GM08714 (cell line): ENCODE data around the gene PNPT1.
"Not testable (repeated sequence)": the region's sequence is repeated elsewhere in the genome, so short reads cannot be mapped to it uniquely, and the experiment has no call there.

ENCODE experiments used
- H3K4me3 ChIP-seq: fragments of 200-500 bp; sonication (Bioruptor generic); 2 replicates; pipeline ENCODE4 v1.5.1; 2014; ENCODE audit warnings: mild to moderate bottlenecking, low read length, inconsistent platforms
- ZNF274 ChIP-seq: IDR thresholded peaks from 2 replicates; pipeline ENCODE4 v1.6.1; 2012; ENCODE audit warnings: mild to moderate bottlenecking, low read depth, low read length

The PNPT1 gene

DNA sequence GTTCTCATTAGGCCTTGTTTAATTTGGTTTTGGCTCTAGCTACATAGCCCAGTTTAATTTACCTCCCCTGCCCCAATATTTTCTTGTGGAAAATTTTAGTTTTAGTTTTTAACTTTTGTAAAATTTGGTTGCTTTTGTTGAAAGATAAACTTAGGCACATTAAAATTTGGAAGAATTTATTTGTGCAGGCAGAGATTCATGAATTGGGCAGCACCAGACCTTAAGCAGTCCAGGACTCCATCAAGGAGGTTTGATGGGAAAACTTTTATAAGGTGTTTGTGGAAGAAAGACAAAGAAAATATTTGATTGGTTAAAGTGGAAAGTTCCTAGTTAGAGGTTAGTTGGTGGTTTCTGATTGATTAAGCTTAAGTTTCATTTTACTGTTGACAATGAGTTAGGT lies 16.4 kb upstream of the PNPT1 start:
- no peak for TF ChIP-seq ZNF274
- H3K4me3 ChIP-seq, result no peak overlapping the region

DNA sequence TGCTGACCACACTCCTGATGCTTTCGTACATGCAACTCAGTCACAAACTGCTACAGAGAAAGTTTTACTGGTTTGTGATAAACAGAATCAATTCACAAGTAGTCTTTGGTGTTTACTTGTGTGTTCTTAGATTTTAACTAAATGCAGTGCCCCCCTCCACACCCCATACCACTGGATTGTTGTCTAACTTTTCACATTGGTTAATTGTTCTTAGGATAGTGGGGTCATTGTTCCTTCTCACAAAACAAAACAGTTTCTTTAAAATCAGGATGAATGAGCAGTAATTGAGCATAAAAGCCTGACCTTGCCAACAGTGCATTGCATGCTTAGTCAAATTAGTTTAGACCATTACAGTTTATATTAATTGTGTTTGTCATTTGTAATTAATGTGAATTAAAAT lies 14.1 kb upstream of the PNPT1 start:
- H3K4me3 ChIP-seq, result no peak overlapping the region
- TF ChIP-seq ZNF274, result no peak

- H3K4me3 ChIP-seq, result not testable (repeated sequence)
Observed at GRCh38 chr2:55706258-55706657, 12.6 kb upstream of the PNPT1 start.

GRCh38 chr2:55705027-55705653 lies 11.5 kb upstream of the PNPT1 start:
- TF ChIP-seq ZNF274, result no peak
- H3K4me3 ChIP-seq, result no peak overlapping the region

- H3K4me3 ChIP-seq, result no peak overlapping the region
- TF ChIP-seq ZNF274, result no peak
Observed at GRCh38 chr2:55703350-55703749, 9.7 kb upstream of the PNPT1 start.

GRCh38 chr2:55692740-55693139 lies 904 bp downstream of the PNPT1 start:
- peak overlapping the region; percentile 86 for H3K4me3 ChIP-seq

DNA sequence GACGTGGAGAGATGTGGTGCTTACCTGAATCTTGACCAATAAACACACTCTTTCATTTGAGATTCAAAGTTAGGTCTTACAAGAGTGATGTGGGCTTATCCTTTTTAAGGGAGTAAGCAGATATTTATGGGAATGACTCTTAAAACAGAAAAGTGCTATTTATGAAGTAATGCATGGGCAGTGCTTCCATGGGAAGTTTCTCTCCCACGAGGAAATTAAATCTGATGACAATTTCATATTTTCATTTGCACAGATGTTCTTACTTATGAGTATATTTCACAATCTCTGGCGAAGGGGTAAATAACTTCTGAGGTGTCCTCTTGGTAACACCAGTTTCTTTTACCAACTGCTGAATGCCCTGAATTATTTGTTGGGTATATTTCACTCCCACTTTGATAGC lies 21.0 kb downstream of the PNPT1 start:
- H3K4me3 ChIP-seq, result no peak overlapping the region
- no peak for TF ChIP-seq ZNF274

DNA sequence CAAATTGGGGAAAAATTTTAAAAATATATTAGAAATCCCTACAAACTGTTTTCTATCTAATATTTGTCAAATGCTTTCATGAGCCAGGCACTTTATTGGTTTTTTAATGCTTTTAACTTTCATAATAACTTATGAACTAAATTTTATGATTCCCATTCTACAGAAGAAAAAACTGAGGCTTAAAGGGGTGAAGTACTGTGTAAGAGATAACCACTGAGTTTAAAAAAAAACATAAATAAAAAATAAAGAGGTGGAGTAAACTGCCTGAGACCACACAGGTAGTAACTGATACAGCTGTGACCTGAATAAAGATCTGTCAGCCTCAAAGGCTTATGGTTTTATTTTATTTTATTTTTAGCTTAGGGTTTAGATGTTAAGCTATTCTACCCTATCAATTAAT lies 24.7 kb downstream of the PNPT1 start:
- no peak overlapping the region for H3K4me3 ChIP-seq
- no peak for TF ChIP-seq ZNF274

- TF ChIP-seq ZNF274, result no peak
- H3K4me3 ChIP-seq, result no peak overlapping the region
Observed at GRCh38 chr2:55653255-55653654, 40.4 kb downstream of the PNPT1 start.

DNA sequence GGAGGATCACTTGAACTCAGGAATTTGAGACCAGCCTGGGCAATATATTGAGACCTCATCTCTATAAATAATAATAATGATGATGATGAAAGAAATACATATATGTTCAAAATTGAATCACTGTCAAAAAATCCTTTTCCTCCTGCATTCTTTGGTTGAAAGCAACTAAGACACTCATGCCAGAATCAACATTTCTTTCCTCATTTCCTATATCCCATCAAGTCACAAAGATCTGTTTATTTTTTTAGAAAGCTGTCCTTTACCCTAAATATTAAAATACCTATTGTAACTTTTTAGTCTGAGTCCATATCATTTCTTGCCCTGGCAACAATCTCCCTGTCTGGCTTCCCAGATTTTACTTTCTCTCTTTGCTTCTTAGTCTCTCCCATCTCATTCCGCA lies 44.4 kb downstream of the PNPT1 start:
- no peak overlapping the region for H3K4me3 ChIP-seq
- no peak for TF ChIP-seq ZNF274

DNA sequence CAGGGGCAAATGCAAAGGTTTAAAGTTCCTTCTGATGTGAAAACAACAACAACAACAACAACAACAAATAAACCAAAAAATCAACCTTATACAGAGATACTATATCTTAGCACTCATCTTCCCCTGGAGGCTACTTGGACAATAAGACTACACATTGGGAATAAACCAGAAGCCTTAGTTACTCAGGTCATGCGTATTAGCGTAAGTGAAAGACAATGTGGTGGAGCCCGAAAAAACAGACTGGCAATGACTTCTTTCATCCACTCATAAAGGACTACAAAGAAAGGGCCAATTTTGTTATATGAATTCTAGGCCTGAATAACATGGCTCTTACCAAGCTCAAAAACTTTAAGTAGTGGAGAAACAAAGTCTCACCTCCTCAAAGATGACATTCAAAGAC lies 56.8 kb downstream of the PNPT1 start:
- TF ChIP-seq ZNF274, result no peak
- H3K4me3 ChIP-seq, result no peak overlapping the region

DNA sequence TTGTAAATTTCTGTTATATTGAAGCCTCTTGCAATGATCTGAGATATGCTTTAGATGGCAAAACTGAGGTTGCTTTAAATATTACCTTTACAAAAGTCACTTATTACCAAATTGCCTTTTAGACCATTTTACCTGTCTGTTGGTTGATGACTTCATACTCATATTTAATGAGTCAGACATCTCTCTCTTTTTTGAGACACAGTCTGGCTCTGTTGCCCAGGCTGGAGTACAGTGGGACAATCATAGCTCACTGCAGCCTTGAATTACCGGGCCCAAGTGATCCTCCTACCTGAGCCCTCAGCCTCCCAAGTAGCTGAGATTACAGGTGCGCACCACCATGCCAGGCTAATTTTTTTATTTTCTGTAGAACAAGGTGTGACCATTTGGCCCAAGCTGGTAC lies 64.7 kb downstream of the PNPT1 start:
- no peak overlapping the region for H3K4me3 ChIP-seq
- no peak for TF ChIP-seq ZNF274

DNA sequence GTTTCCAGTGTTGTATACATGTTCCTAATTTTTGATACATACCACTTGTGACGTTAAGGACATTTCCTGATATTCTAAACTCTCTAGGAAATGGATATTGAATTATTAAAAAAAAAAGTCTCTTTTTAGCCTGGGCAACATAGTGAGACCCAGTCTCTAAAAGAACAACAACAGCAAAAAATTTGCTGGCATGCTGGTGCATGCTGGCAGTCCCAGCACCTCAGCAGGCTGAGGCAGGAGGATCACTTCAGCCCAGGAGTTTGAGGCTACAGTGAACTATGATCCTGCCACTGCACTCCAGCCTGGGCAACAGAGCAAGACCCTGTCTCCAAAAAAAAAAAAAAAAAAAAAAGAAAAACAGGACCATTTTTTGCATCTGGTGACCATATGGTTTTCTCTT lies 65.7 kb downstream of the PNPT1 start:
- TF ChIP-seq ZNF274, result no peak
- no peak overlapping the region for H3K4me3 ChIP-seq

DNA sequence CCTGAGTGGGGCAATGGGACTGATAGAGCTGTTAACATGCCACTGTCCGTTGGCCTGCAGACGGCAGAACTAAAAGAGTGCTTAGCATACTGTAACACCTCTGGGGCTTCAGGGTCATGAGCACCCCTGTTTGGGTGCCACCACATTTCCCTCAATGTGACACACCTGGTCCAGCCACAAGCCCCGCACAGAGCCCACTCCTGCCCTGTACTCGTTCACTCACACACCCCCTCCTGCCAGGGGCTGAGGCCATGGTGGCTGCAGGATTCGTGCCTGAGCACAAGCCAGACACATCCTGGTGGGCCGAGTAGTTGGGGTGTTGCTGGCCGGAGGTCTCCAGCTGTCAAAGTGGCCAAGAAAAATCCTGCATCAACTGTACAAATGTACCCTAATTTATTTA lies 71.8 kb downstream of the PNPT1 start:
- no peak overlapping the region for H3K4me3 ChIP-seq
- no peak for TF ChIP-seq ZNF274

GRCh38 chr2:55620123-55620779 lies 73.4 kb downstream of the PNPT1 start:
- no peak overlapping the region for H3K4me3 ChIP-seq
- TF ChIP-seq ZNF274, result no peak
